Skin epidermis (tissue), 12 donors: ENCODE measurements around the gene TMCC2.

Experiments
- H3K27ac ChIP-seq, 21 experiments: fragments of 200-600 bp; sonication (generic) in 11 of 21; one replicate each; pipeline ENCODE4 v1.5.0; 2020; ENCODE audit warnings: mild to moderate bottlenecking in 3 of 21, inconsistent platforms in 2 of 21, moderate library complexity in 2 of 21
- H3K4me3 ChIP-seq, 7 experiments: fragments of 200-600 bp; sonication (generic) in 2 of 7; one replicate each; pipeline ENCODE4 v1.5.0; 2020; ENCODE audit warnings: inconsistent platforms in 2 of 7, mild to moderate bottlenecking in 2 of 7, moderate library complexity in 1 of 7

The TMCC2 gene

DNA sequence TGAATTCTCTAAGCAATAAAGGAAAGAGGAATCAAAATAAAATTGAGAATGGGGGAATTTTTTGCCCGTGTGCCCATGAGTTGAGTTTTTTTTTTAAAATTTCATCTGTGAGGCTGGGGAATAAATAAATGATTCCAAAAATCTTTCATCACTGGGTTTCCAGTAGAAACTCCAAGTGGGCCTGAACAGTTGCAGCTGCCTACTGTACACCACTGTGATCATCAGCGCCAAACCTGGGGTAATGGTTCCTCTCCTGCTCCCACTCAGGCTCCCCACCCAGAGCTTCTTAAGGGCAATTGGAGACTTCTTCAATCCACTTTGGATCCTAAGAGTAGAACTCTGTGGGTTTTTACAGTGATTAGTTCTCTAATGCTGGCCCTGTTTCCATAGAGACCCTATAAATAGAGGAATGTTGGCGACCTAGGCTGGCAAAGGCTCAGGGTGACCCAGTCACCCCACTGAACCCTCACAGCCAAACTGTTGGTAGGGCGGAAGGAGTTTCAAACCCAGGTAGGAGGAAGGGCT lies 9.3 kb downstream of the TMCC2 start:
- no peak overlapping the region for H3K27ac ChIP-seq
- H3K4me3 ChIP-seq = no peak overlapping the region

DNA sequence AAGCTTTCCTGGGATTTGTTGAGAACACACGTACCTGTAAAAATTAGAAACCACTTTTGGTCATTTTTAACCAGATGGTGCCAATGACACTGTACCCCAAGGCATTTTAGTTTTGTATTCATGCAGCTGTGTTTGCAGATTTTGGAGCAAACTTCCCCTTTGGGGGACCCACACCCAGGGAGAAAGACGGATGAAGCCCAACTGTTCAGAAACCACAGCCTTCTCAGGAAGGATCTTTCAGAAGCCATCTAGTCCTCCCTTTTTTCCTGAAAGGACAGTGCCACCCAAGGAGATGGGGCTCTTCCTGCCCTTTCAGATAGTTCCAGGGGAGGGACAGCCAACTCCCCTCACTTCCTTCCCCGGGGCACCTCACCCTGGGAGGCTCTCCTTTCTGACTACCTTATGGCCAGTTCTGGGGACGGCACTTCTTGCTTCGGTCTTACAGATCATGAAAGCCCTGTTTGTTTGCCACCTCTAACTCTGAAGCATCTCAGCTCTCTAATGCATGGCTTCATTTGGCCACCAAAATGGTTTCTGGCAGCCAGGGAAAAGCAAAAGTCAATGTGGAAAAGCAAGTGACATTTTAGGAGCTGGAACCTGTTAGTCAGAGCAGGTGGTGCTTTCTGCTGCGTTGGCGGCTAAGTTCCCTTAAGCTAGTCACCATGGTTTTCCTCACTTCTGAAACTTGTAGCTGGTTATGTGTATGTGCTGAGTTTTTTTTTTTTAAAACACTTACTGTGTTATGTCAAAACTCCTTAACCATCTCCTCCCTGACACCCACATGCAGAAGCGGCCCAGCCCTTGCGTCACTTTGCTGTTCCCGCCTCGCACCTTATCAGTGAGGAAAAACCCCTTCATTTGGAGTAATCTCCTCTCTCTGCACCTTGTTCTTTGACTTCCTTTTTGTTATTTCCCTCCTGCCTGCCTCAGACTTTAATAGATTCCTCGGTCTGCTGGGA lies 10.1 kb downstream of the TMCC2 start:
- Histone ChIP-seq H3K27ac (no peak overlapping the region), H3K4me3 (no peak overlapping the region)

DNA sequence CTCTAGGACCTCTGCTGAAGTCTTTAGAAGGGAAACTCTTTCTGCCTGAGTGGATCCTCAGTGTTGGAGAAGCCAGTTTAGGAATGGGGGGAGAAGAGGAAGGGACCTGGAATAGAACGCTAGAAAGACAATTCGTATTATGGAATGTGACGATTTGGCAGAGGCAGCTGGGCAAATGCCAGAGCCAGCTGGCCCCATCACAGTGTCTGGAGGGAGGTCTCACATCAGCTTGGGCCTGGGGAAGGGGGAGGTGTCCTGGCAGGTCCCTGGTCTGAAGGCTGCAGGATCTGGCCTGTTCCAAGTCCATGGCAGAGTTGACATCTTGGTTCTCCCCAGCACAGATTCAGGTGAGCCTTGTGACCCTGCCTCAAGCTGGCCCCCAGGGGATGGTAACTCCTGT lies 11.3 kb downstream of the TMCC2 start:
- Histone ChIP-seq H3K27ac (no peak overlapping the region), H3K4me3 (no peak overlapping the region)

DNA sequence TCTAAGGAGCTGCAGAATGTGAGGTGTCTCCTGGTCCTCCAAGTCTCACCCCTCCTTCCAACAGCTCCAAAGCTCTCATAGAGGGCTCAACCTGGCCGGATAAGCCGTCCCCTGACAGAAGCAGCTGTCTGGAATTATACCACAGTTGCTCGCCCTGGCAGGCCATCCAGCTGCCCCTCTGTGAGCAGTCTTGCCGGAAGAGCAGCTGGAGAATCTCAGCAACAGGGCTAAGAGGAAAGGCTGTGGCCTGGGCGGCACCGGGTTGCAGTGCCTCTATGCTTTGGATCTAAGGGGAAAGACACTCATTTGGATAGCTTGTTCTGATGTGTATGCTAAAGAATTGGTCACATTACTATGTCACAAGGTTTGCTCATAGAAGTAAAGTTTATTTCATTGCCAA lies 12.4 kb downstream of the TMCC2 start:
- no peak overlapping the region for H3K27ac ChIP-seq
- no peak overlapping the region for H3K4me3 ChIP-seq

DNA sequence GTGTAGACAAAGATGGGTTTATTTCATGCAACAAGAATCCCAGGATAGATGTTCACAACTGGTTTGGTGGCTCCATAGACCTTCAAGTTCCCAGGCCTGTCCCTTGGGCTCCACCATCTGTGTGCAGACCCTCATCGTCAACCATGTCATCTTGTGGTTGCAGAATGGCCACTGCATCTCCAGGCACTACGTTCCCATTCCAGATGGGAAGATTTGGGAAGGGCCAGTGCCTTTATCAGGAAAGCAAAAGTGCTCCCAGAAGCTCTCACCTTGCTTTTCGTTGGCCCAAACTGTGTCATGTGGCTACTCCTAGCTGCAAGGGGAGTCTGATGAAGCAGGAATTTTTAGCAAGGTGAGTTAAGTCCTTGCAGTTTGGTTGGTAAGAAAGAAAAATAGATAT lies 12.8 kb downstream of the TMCC2 start:
- Histone ChIP-seq H3K4me3 (no peak overlapping the region), H3K27ac (no peak overlapping the region)

DNA sequence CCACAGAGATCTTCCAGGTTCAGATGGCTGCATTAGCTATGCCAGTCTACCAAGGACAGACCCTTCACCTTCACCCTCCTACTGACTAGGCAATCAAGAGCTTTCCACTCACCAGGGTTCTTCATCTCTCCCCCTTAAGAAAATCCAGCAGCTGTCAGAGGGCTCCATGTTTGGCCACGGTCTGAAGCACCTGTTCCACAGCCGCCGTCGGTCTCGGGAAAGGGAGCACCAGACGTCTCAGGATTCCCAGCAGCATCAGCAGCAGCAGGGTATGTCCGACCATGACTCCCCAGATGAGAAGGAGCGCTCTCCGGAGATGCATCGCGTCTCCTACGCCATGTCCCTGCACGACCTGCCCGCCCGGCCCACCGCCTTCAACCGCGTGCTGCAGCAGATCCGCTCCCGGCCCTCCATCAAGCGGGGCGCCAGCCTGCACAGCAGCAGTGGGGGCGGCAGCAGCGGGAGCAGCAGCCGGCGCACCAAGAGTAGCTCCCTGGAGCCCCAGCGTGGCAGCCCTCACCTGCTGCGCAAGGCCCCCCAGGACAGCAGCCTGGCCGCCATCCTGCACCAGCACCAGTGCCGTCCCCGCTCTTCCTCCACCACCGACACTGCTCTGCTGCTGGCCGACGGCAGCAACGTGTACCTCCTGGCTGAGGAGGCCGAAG lies 13.8 kb downstream of the TMCC2 start:
- Histone ChIP-seq H3K27ac (no peak overlapping the region), H3K4me3 (no peak overlapping the region)

DNA sequence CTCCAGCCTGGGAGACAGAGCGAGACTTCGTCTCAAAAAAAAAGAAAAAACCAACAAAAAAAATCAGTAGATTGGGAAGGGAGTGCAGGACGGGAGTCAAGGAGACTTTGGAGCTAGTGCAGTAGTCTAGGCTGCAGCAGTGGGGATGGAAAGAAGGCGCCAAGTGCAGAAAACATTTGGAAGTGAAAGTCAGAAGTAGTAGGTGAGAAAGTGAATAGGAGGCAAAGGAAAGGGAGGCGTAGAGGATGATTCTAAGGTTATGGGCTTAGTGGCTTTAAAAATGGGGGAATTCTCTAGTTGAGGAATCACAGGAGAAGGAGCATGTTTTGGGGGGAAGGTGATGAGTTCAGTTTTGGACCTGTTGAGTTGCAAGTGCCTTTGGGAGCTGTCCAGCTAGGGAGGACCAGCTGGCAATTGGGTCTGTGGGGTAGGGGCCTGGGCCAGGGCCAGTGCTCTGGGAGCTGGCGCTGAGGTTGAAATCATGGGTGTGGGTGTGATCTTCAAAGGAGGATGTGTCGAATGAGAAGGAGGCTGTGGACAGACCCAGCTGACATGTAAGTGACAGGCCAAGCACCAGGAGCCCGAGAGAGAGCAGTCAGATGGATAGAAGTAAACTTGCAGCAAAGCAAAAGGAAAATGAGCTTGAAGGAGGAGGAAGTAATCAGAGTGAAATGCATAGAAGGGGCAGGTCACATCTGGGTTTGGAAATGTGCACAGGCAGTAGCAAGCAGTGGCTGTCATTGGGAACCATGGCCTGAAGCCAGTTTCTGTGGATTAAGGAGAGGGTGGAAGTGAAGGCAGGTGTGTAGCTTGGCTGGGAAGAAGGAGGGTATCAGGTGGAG lies 15.8 kb downstream of the TMCC2 start:
- no peak overlapping the region for H3K27ac ChIP-seq
- H3K4me3 ChIP-seq = no peak overlapping the region

DNA sequence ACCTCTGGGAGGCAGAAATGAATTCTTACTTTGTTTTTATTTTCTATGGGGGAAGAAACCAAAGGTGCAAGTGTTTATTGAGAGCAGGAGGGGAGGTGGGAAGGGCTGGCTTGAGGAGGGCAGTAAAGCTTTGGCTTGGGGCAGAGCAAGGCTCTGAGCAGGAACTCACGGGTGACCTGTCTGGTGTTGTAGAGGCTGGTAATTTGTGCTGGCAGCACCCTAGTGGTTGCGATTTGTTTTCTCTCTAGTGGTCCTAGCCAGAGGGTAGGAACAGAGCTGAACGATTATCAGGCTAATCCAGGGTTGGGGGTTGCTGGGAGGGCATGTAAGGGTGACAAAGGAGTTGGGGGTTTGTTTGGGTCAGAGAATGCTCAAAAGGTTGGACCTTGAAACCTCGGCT lies 16.6 kb downstream of the TMCC2 start:
- H3K27ac ChIP-seq = no peak overlapping the region
- H3K4me3 ChIP-seq = no peak overlapping the region

DNA sequence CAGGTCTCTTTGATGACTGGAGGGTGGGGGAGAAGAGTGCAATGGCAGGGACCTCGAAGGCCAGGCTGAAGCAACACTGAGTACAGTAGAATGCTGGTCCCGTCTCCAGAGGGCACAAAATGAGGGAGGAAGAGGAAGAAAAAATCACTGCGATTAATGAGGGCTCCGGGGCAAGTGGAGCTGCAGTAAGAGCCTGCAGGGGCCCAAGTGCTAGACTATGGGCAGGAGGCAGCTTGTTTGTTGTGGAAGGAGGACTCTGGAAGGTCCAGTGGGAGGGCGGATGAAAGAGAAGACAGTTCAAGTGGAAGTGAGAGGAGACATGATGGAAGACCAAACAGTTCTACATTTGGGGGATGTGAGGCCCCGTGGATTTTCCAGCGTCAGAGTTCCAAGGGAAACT lies 17.4 kb downstream of the TMCC2 start:
- no peak overlapping the region for H3K27ac ChIP-seq
- no peak overlapping the region for H3K4me3 ChIP-seq

DNA sequence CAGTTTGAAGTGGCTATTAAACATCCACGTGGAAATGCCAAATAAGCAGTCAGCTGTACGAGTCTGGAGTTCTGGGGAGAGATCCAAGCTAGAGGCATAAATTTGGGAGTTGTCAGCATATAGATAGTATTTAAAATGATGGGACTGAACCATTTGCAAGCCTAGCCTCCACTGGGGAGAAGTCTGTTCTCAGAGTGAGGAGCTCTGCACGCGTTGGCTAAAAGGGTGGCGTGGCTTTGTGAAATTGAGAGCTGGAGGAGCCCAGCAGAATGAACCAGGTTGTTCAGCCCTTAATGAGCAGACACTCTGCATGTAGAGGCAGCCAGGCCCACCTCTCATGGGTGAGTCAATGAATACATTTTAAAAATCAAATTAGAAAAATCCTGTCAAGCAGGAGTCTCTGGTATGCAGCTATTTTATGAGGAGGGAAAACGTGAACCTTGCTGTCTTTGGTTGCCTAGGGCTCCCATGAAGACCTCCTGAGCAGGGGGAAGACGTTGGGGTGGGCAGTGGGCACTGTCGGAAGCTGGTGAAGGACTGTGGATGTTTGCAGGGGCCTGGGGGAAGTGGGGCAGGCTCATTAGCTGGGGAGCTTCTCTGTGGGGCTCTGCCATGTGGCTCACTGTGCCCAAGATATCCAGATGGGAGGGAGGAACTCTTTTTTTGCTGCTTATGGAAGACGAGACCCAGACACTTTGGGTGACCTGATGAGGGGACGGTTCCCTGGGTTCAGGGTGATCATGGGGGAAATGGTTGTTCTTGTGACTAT lies 18.8 kb downstream of the TMCC2 start:
- peak overlapping the region in 3 of 21 experiments; percentile 40 to 66 (median 45) for H3K27ac ChIP-seq
- H3K4me3 ChIP-seq = no peak overlapping the region

DNA sequence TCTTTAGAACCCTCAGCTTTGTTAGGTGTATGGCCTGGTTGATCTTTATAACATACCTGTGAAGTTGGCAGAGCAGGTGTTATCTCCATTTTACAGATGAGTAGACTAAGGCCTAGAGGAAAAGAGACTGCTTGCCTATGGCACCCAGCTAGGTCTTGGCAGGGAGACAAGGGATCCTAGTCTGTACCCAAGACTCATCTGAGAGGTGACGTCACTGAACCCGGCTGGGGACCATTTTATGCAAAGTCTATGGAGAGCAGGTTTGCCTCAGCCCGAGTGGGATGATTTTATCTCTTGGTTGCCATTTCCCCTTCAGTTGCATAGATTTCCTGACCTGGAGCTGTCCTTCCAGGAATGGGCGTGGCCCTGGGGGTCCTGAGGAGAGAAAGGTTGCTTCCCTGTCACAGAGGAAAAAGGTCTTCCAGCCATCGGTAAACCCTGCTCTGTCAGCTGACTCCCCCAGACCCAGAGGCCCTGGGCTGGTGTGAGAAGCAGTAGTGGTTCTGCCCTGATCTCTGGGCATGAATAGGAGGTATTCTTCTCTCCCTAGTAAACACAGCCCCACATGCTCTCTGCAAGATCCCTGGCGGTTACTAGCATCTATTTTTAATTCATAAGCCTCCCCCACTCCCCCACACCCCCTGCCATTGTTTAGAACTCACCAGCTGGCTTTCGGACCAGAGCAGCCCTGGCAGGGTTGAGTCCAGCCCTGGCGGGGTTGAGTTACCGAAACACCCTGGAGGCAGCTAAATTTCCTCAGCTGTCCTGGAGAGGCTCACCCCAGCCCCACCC lies 19.6 kb downstream of the TMCC2 start:
- H3K27ac ChIP-seq = peak overlapping the region in 2 of 21 experiments; percentile 45 to 66
- no peak overlapping the region for H3K4me3 ChIP-seq

DNA sequence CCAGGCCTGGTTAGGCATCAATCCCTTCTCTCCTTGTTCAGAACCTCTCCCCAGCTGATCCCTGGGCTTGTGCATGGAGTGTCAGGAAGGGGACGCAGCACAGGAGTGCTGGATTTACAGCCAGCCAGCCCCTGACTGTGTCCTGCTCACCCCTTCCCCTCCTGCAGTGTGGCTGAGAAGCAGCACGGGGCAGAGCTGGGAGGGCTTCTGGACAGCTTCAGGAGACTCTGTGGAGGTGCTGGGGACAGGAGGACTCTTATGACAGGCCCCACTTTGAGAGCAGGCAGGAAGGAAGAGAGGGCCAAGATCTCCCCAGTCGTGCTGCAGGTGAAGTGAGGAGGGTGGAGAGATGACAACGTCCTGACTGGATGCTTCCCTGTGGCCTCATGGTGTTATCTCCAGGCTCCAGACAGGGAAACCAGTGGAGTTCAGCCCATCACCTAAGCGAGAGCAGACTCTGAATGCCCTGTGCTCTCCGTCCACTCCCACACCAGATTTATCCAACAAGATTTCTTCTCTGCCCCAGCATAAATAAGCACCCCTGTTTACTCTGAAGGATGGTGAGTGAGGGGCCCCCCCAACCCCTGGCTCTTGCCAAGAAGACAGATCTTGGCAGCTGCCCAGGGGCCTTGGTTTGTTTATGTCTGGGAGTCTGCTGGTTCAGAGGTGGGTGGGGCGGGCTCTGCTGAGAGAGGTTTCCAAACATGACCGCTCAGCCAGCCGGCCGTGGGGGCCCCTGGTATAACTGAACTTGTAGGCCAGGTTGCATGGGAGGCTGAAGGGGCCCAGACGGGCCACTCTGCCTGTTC lies 21.3 kb downstream of the TMCC2 start:
- peak overlapping the region in 2 of 21 experiments; percentile 16 to 58 for H3K27ac ChIP-seq
- no peak overlapping the region for H3K4me3 ChIP-seq

DNA sequence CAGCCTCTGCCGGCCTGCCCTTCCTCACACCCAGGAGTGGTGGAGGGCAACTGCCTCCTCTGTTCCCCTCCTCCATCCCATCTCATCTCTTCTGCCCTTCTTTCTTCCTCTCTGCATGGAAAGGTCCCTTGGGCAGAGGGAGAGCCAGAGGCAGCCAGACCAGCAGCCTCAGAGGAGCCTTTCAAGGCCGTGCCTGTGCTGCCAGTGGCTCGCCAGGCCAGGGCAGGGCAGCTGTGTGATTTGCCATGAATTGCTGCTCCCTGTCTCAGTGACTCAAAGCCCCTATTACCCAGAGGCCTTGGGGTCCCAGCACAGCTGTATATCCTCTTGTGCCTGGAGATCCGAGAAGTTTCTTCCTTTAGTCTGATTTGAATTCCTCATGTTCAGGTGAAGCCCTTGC lies 21.9 kb downstream of the TMCC2 start:
- peak overlapping the region in 3 of 21 experiments; percentile 16 to 58 (median 46) for H3K27ac ChIP-seq
- no peak overlapping the region for H3K4me3 ChIP-seq

DNA sequence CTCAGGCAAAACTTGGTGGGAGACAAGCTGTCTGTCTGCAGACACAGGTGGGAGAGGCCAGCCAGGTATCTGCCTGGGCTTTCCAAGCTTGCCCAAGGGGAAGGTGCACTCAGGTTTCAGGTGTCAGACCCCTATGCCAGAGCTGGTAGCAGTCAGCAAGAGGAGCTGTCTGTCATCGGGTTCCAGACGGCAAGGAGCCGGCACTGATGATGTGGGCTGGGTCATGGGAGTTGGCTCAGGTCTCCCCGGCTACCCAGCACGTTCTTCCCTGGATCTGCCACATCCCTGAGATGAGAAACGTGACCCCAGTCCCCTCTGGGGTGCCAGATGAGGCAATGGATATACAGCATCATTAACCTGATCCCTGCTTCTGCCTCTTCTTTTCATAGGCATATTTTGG lies 23.0 kb downstream of the TMCC2 start:
- Histone ChIP-seq H3K27ac (no peak overlapping the region), H3K4me3 (no peak overlapping the region)

DNA sequence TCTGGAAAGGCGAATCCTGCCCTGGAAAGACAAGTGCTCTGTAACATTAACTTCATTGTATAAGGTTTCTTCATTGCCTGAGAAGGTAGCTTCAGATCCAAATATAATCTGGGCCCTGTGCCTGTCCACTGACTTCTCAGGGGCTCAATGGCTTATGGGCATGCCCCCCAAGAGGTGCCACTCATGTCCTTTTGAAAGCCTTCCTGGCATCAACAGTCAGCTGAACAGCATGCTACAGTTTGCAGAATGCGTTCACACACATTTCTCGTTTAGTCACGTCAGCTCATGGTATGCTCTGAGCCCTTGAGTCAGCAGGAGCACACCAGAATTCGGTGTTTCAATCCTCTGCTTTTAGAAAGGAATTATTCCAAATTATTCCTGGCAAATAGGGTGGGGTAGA lies 23.8 kb downstream of the TMCC2 start:
- Histone ChIP-seq H3K4me3 (no peak overlapping the region), H3K27ac (no peak overlapping the region)

DNA sequence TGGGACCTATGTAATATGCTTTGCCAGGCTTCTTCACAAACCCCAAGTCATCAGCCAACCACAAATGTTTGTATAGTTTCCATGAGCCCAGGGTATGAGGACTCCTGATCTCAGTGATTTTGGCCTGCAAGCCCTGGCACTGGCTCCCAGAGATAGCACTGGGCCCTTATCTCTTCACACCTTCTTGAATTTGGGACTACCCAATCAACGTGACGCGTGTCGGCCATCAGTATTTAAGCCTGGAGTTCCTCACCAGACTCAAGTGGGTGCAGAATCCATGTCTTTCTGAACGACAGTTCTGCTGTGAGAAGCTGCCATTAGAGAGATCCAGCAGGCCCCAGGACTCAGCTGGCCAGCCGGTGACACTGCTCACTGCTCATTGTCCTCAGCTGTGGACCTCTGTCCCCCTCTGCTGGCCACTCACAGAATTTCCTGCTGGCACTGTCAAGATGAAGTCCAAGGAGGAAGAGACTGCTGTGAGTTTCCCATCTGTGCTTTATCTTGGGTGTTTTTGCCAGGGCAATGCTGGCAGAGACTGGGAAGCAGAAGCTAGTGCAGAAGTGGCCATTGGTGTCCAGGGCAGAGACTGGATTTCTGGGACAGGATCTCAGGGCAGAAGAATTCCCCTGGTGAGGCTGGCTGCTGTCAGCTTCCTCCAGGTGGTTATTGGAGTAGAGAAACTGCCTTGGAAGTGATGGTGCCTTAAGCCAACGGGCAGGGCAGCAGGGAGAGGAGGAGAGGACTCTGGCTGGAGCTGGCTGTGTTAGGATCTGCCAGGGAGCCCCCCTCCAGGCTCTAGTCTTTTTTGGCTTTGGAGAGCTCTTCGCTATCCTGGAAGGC lies 28.4 kb downstream of the TMCC2 start:
- H3K27ac ChIP-seq = no peak overlapping the region

More for the DNA sequence above, 28.4 kb downstream of the TMCC2 start:
- no peak overlapping the region for H3K4me3 ChIP-seq
